SK-N-MC (cell line): ENCODE measurements around the gene GFOD2.

Experiments used
- DNase-seq: peaks from one replicate; pipeline ENCODE4 v3.0.0-alpha.2; 2011; ENCODE audit warnings: low read depth, low spot score
- H3K27ac ChIP-seq: fragments of 200-600 bp; sonication (generic); 2 replicates; pipeline ENCODE4 v1.5.1; 2016; ENCODE audit warnings: mixed run types
- H3K36me3 ChIP-seq: fragments of 200-600 bp; sonication (generic); 2 replicates; pipeline ENCODE4 v1.6.1; 2017; ENCODE audit warnings: antibody characterized with exemption, low read length, mixed read lengths; ENCODE audit not compliant: insufficient read depth
- H3K4me3 ChIP-seq: fragments of 200-600 bp; sonication (generic); 2 replicates; pipeline ENCODE4 v1.5.1; 2016
- H3K9ac ChIP-seq: fragments of 200-600 bp; sonication (generic); 2 replicates; pipeline ENCODE4 v1.8.0; 2017; ENCODE audit warnings: mixed run types, mixed read lengths; ENCODE audit not compliant: insufficient read length
- H3K9me3 ChIP-seq: fragments of 200-600 bp; sonication (generic); 2 replicates; pipeline ENCODE4 v1.6.1; 2017; ENCODE audit warnings: low read depth, mild to moderate bottlenecking, antibody characterized with exemption, low read length, moderate library complexity, mixed read lengths
- EZH2 ChIP-seq: fragments of 200-600 bp; sonication (generic); IDR thresholded peaks from one replicate; pipeline ENCODE4 v1.6.1; 2017; ENCODE audit warnings: antibody characterized with exemption
- FOXP2 ChIP-seq: optimal IDR thresholded peaks from 2 replicates; pipeline ENCODE3; 2011; ENCODE audit warnings: mild to moderate bottlenecking, moderate library complexity; ENCODE audit not compliant: insufficient read depth; ENCODE audit errors: extremely low read length, control extremely low read depth
- POLR2AphosphoS5 ChIP-seq: IDR thresholded peaks from 2 replicates; pipeline ENCODE4 v1.6.1; 2012; ENCODE audit warnings: mild to moderate bottlenecking, low read depth, low read length, borderline replicate concordance

The GFOD2 gene

GRCh38 chr16:67719048-67719777 lies at the start of gene GFOD2:
Gene GFOD2, minus strand, starts transcription at chr16:67719316. Its CDS starts 33,601 bp downstream, at chr16:67685715.
- peak within 1 kb of the TSS; percentile 81 for H3K9ac ChIP-seq
- TF ChIP-seq EZH2, result no peak
- TF ChIP-seq POLR2AphosphoS5, result peak; percentile 96
- no peaks in the 10 kb centered on the region for H3K9me3 ChIP-seq
- peak within 1 kb of the TSS; percentile 88 for H3K4me3 ChIP-seq
- H3K27ac ChIP-seq, result no peak within 1 kb of the TSS
- peak; percentile 34 for DNase-seq
- no peaks in the 10 kb centered on the region for H3K36me3 ChIP-seq

- Histone ChIP-seq H3K9ac (no peak overlapping the region), H3K9me3 (no peaks in the 10 kb centered on the region), H3K36me3 (no peaks in the 10 kb centered on the region), H3K4me3 (no peak overlapping the region), H3K27ac (no peak overlapping the region)
- no peak for TF ChIP-seq POLR2AphosphoS5
- TF ChIP-seq EZH2, result no peak
- TF ChIP-seq FOXP2, result no peak
- no peak for DNase-seq
These were observed 48.8 kb upstream of the GFOD2 start for GRCh38 chr16:67767953-67768352.

GRCh38 chr16:67766291-67766690 lies 47.2 kb upstream of the GFOD2 start:
- TF ChIP-seq FOXP2 (no peak), POLR2AphosphoS5 (no peak), EZH2 (no peak)
- no peak overlapping the region for H3K4me3 ChIP-seq
- no peak overlapping the region for H3K9ac ChIP-seq
- no peaks in the 10 kb centered on the region for H3K36me3 ChIP-seq
- no peaks in the 10 kb centered on the region for H3K9me3 ChIP-seq
- DNase-seq, result no peak
- H3K27ac ChIP-seq, result no peak overlapping the region

- Histone ChIP-seq H3K4me3 (no peak overlapping the region), H3K27ac (no peak overlapping the region), H3K9ac (no peak overlapping the region), H3K36me3 (no peaks in the 10 kb centered on the region), H3K9me3 (no peaks in the 10 kb centered on the region)
- TF ChIP-seq EZH2, result no peak
- no peak for TF ChIP-seq POLR2AphosphoS5
- no peak for TF ChIP-seq FOXP2
- DNase-seq, result no peak
These were observed 45.1 kb upstream of the GFOD2 start for GRCh38 chr16:67764158-67764667.

- H3K9me3 ChIP-seq, result no peaks in the 10 kb centered on the region
- no peak overlapping the region for H3K27ac ChIP-seq
- H3K4me3 ChIP-seq, result no peak overlapping the region
- H3K9ac ChIP-seq, result no peak overlapping the region
- no peak for TF ChIP-seq EZH2
- TF ChIP-seq POLR2AphosphoS5, result no peak
- no peak for TF ChIP-seq FOXP2
- H3K36me3 ChIP-seq, result no peaks in the 10 kb centered on the region
- no peak for DNase-seq
These were observed 44.0 kb upstream of the GFOD2 start for GRCh38 chr16:67763066-67763465.

- H3K36me3 ChIP-seq, result no peaks in the 10 kb centered on the region
- H3K4me3 ChIP-seq, result no peak overlapping the region
- TF ChIP-seq POLR2AphosphoS5 (no peak), FOXP2 (no peak), EZH2 (no peak)
- no peak for DNase-seq
- H3K9me3 ChIP-seq, result no peaks in the 10 kb centered on the region
- no peak overlapping the region for H3K27ac ChIP-seq
- H3K9ac ChIP-seq, result no peak overlapping the region
These were observed 43.3 kb upstream of the GFOD2 start for GRCh38 chr16:67762385-67762784.

- DNase-seq, result no peak
- no peaks in the 10 kb centered on the region for H3K9me3 ChIP-seq
These were observed 42.8 kb upstream of the GFOD2 start for GRCh38 chr16:67761924-67762323.

GRCh38 chr16:67760956-67761230 lies 41.8 kb upstream of the GFOD2 start:
- Histone ChIP-seq H3K9ac (no peak overlapping the region), H3K36me3 (no peaks in the 10 kb centered on the region), H3K4me3 (no peak overlapping the region), H3K9me3 (no peaks in the 10 kb centered on the region), H3K27ac (no peak overlapping the region)
- no peak for DNase-seq
- TF ChIP-seq POLR2AphosphoS5 (no peak), EZH2 (no peak), FOXP2 (no peak)

More at GRCh38 chr16:67761924-67762323, 42.8 kb upstream of the GFOD2 start:
- H3K4me3 ChIP-seq, result no peak overlapping the region
- no peak overlapping the region for H3K9ac ChIP-seq
- H3K27ac ChIP-seq, result no peak overlapping the region
- TF ChIP-seq EZH2, result no peak
- TF ChIP-seq FOXP2, result no peak
- TF ChIP-seq POLR2AphosphoS5, result no peak
- no peaks in the 10 kb centered on the region for H3K36me3 ChIP-seq
